ENCODE data around the gene POU6F2.

- TF ChIP-seq CTCF (conservative IDR thresholded peaks at IDR 0.05; ENCODE audit: low read depth in 2 of 2), result no peak
- TF ChIP-seq REST (IDR thresholded peaks at IDR 0.05; ENCODE audit: unreplicated experiment), result no peak
These were observed 41.1 kb upstream of the POU6F2 start for GRCh38 chr7:38936641-38937040.

Data from GM23338 (cell line).